Endothelial cell of umbilical vein (primary cell): Measurements from ENCODE around the gene ZHX3. TPM values are rescaled to one million over a fixed set of nuclear protein-coding genes. Genes with fewer than 3 reads are reported as not detected.
"Not testable (repeated sequence)": the region's sequence is repeated elsewhere in the genome, so short reads cannot be mapped to it uniquely, and the experiment has no call there.

Source experiments
- BruUV-seq: library from RNA; stranded (reverse); fragments of 400-500 nt; replicated peaks from 2 replicates; lab custom pipeline; 2021; lab: Mats Ljungman, UMichigan
- CTCF ChIA-PET: fragments of 300-600, 350-600 bp; sonication (Branson Sonifier 250); formaldehyde crosslinking; loops from one replicate; lab custom pipeline; 2021; ENCODE audit warnings: antibody characterized with exemption, inconsistent platforms; lab: Charles Lee
- POLR2A ChIA-PET: fragments of 300-600, 350-600 bp; sonication (Branson Sonifier 250); formaldehyde crosslinking; loops from one replicate; lab custom pipeline; 2021; ENCODE audit warnings: antibody characterized with exemption, inconsistent platforms; lab: Charles Lee
- DNase-seq: peaks from one replicate; pipeline ENCODE4 v3.0.0-alpha.2; 2011; ENCODE audit warnings: low read depth, low spot score
- FAIRE-seq: peaks from 2 replicates; lab custom pipeline; 2011; peaks lifted over from hg19 to GRCh38; lab: Jason Lieb, UNC
- H2AFZ ChIP-seq: 2 replicates; pipeline ENCODE4 v1.6.0; 2012; ENCODE audit warnings: low read depth, low read length, control low read depth, inconsistent platforms
- H3K27ac ChIP-seq: 2 replicates; pipeline ENCODE4 v1.5.1; 2011; ENCODE audit warnings: low read depth, mild to moderate bottlenecking, control low read depth, low read length, moderate library complexity; ENCODE audit not compliant: insufficient read depth
- H3K27me3 ChIP-seq, 2 experiments: 2 replicates each; pipeline versions ENCODE4 v1.6.0 to v1.6.1; 2011; ENCODE audit warnings: low read length in 2 of 2, mixed read lengths in 1 of 2; ENCODE audit not compliant: control insufficient read depth in 2 of 2, insufficient read depth in 2 of 2
- H3K36me3 ChIP-seq, 2 experiments: 2 replicates in 1 of 2; 3 replicates in 1 of 2; pipeline ENCODE4 v1.5.1; 2011; ENCODE audit warnings: low read length in 2 of 2, mild to moderate bottlenecking in 1 of 2, moderate library complexity in 1 of 2; ENCODE audit not compliant: control insufficient read depth in 2 of 2, insufficient read depth in 2 of 2; ENCODE audit errors: extremely low read depth in 1 of 2
- H3K4me1 ChIP-seq: 3 replicates; pipeline ENCODE4 v1.5.1; 2011; ENCODE audit warnings: mild to moderate bottlenecking, low read length; ENCODE audit not compliant: control insufficient read depth, insufficient read depth; ENCODE audit errors: extremely low read depth
- H3K4me2 ChIP-seq: 2 replicates; pipeline ENCODE4 v1.6.1; 2011; ENCODE audit warnings: low read length, control low read depth, mixed read lengths; ENCODE audit not compliant: insufficient read depth
- H3K4me3 ChIP-seq, 3 experiments: fragments of 200-600 bp in 1 of 3; sonication (generic), shearing (Covaris generic) in 1 of 3; replicated peaks in 1 of 3; 2 replicates each; pipeline ENCODE4 v1.5.1; 2011 to 2016; ENCODE audit warnings: control low read depth in 3 of 3, low read length in 3 of 3, mild to moderate bottlenecking in 2 of 3, inconsistent platforms in 1 of 3, low read depth in 1 of 3, moderate library complexity in 1 of 3; ENCODE audit not compliant: insufficient read depth in 1 of 3
- H3K79me2 ChIP-seq: 2 replicates; pipeline ENCODE4 v1.6.0; 2012; ENCODE audit warnings: low read length, inconsistent platforms; ENCODE audit not compliant: control insufficient read depth, insufficient read depth
- H3K9ac ChIP-seq: replicated peaks from 2 replicates; pipeline ENCODE3; 2011; ENCODE audit warnings: low read length, control low read depth; ENCODE audit not compliant: insufficient read depth; ENCODE audit errors: extremely low read depth
- H3K9me1 ChIP-seq: replicated peaks from 3 replicates; pipeline ENCODE4 v1.6.0; 2011; ENCODE audit warnings: mild to moderate bottlenecking, low read length; ENCODE audit not compliant: control insufficient read depth, insufficient read depth; ENCODE audit errors: extremely low read depth
- H3K9me3 ChIP-seq: replicated peaks from 2 replicates; pipeline ENCODE4 v1.5.1; 2012; ENCODE audit warnings: low read length, inconsistent platforms; ENCODE audit not compliant: control insufficient read depth, insufficient read depth
- H4K20me1 ChIP-seq: replicated peaks from 2 replicates; pipeline ENCODE3; 2011; ENCODE audit warnings: mild to moderate bottlenecking, low read length; ENCODE audit not compliant: control insufficient read depth, insufficient read depth; ENCODE audit errors: extremely low read depth
- CTCF ChIP-seq, 2 donors: IDR thresholded peaks; 1 replicate in 1 of 2; 2 replicates in 1 of 2; pipeline ENCODE4 v1.5.1; 2011; ENCODE audit warnings: low read length in 2 of 2, mild to moderate bottlenecking in 2 of 2, moderate library complexity in 2 of 2, control low read depth in 1 of 2, inconsistent platforms in 1 of 2, low read depth in 1 of 2; ENCODE audit not compliant: insufficient read depth in 1 of 2; ENCODE audit errors: extremely low read depth in 1 of 2
- EZH2 ChIP-seq: IDR thresholded peaks from 2 replicates; pipeline ENCODE4 v1.6.1; 2012; ENCODE audit warnings: borderline replicate concordance, low read depth, mild to moderate bottlenecking, moderate library complexity, low read length, inconsistent platforms; ENCODE audit not compliant: severe bottlenecking
- FOS ChIP-seq: IDR thresholded peaks from 2 replicates; pipeline ENCODE4 v1.6.1; 2011; ENCODE audit warnings: mild to moderate bottlenecking, low read length, moderate library complexity, borderline replicate concordance; ENCODE audit not compliant: insufficient read depth
- GATA2 ChIP-seq: IDR thresholded peaks from 2 replicates; pipeline ENCODE4 v1.7.0; 2011; ENCODE audit warnings: low read depth, mild to moderate bottlenecking, moderate library complexity, mixed read lengths, low read length; ENCODE audit not compliant: insufficient read length, insufficient read depth
- JUN ChIP-seq: IDR thresholded peaks from 2 replicates; pipeline ENCODE4 v1.6.1; 2011; ENCODE audit warnings: borderline replicate concordance, low read depth; ENCODE audit not compliant: insufficient read length, insufficient read depth
- MAX ChIP-seq: IDR thresholded peaks from 2 replicates; pipeline ENCODE4 v1.6.1; 2011; ENCODE audit not compliant: insufficient read depth, insufficient read length
- MYC ChIP-seq: IDR thresholded peaks from one replicate; pipeline ENCODE4 v1.6.1; 2011; ENCODE audit warnings: mild to moderate bottlenecking, low read depth, low read length
- POLR2A ChIP-seq: IDR thresholded peaks from 2 replicates; pipeline ENCODE4 v1.6.1; 2012; ENCODE audit warnings: low read depth, mild to moderate bottlenecking, control low read depth, low read length
- POLR2AphosphoS5 ChIP-seq: IDR thresholded peaks from 2 replicates; pipeline ENCODE4 v1.6.1; 2012; ENCODE audit warnings: low read depth, mild to moderate bottlenecking, control low read depth, low read length, moderate library complexity; ENCODE audit not compliant: insufficient read depth
- dilution Hi-C: fragments of 300-500 bp; cut with MboI; formaldehyde crosslinking; loops from one replicate; pipeline ENCODE4 v1.15.0; 2019; ENCODE audit warnings: low sequenced_read_pairs; ENCODE audit not compliant: extremely low pct_ligation_motif_present
- intact Hi-C: fragments of 100-400 bp; cut with micrococcal nuclease; formaldehyde crosslinking; loops from one replicate; pipeline ENCODE4 v1.10.0; 2022
- polyA plus RNA-seq, 4 experiments: library from polyadenylated mRNA; depleted of rRNA in 3 of 4; stranded (reverse) in 3 of 4; unstranded in 1 of 4; fragments of >200 nt; gene quantifications; 2 replicates each; pipeline versions ENCODE4 v1.2.1 to v1.2.3, GENCODE V29; 2011 to 2012; ENCODE audit warnings: missing spikeins in 1 of 4
- total RNA-seq: library from RNA; stranded (reverse); gene quantifications from 2 replicates; pipeline ENCODE4 v1.2.3, GENCODE V29; 2021

Gene ZHX3
- total and polyA plus RNA-seq, 2 donors (not counting 3 experiments of a cell fraction or from before 2014, with no cell fraction given), result 7.4 to 17.8 TPM

DNA sequence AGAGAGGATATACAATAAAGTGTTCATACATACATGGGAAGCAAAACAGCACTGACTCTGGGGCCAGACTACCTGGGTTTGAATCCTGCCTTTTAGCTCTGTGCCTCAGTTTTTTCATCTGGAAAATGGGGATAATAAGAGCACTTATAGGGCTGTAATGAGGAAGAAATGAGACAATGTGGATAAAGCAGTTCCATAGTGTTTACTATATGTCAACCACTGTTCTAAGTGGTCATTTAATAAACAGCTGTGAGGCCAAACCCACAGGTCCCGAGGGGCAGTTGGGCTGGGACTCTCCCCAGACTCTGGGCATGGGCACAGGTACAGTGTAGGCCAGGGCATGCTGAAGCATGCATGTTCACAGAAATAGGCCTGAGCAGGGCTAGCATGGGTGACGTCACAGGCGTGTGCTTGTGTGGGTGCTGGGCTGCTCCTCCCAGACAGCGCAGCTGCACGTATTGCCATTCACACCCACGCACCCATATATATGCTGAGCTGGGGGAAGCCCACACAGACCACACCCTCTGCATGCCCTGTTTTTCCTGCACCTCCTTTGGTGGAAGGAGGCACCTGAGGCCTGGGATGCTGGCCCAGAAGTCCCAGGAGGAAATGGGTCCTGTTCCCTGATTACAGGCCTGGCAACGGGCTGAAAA, 183.7 kb downstream of the ZHX3 start:
- DNase-seq, result no peak
- Histone ChIP-seq H3K4me1 (peaks cover 7% of the 10 kb centered on the region), H3K4me3 (no peak overlapping the region), H3K79me2 (peaks cover 13% of the 10 kb centered on the region), H3K27ac (no peak overlapping the region), H4K20me1 (no peaks in the 10 kb centered on the region), H3K9me3 (no peaks in the 10 kb centered on the region), H2AFZ (no peak overlapping the region), H3K9ac (no peak overlapping the region), H3K4me2 (no peak overlapping the region), H3K27me3 (no peaks in the 10 kb centered on the region), H3K9me1 (no peaks in the 10 kb centered on the region), H3K36me3 (no peaks in the 10 kb centered on the region)
- no peak for TF ChIP-seq MAX
- TF ChIP-seq POLR2AphosphoS5, result no peak
- no peak for TF ChIP-seq CTCF (IDR thresholded peaks at IDR 0.05; ENCODE audit: extremely low read depth in 1 of 2, insufficient read depth in 1 of 2, low read depth in 1 of 2, low read length in 2 of 2)
- no peak for TF ChIP-seq GATA2
- no peak for TF ChIP-seq POLR2A
- TF ChIP-seq FOS, result no peak
- TF ChIP-seq JUN, result no peak
- TF ChIP-seq EZH2, result no peak
- TF ChIP-seq MYC, result no peak
- BruUV-seq, result no TSS peak
- intact Hi-C loops, result loop anchor here (2.0 kb wide), 1 partner anchor 39 kb away; no protein-coding TSS in a partner anchor
- CTCF ChIA-PET, result interaction anchor here (0.7 to 5.9 kb wide), 13 partner anchors 12 to 284 kb away, joined by 3 to 126 read pairs (median 12); partner anchors contain the start of gene LPIN3
- dilution Hi-C loops, result no loop called here
- POLR2A ChIA-PET, result interaction anchor here (0.5 kb wide), 1 partner anchor 133 kb away, joined by 4 read pairs; no protein-coding TSS in a partner anchor
- no peak for FAIRE-seq

- H3K4me2 ChIP-seq, H3K36me3 ChIP-seq, H3K4me3 ChIP-seq, H3K9ac ChIP-seq, H4K20me1 ChIP-seq, H3K79me2 ChIP-seq, H3K27ac ChIP-seq, H2AFZ ChIP-seq, H3K9me1 ChIP-seq, POLR2A ChIA-PET, DNase-seq, dilution Hi-C loops, FAIRE-seq, H3K4me1 ChIP-seq, H3K27me3 ChIP-seq, intact Hi-C loops, H3K9me3 ChIP-seq, BruUV-seq: not testable (repeated sequence)
- CTCF ChIA-PET, result interaction anchor here (0.7 to 5.8 kb wide), 7 partner anchors 9 to 279 kb away, joined by 3 to 126 read pairs (median 4); partner anchors contain the start of gene LPIN3
These were observed 185.1 kb downstream of the ZHX3 start for GRCh38 chr20:41132388-41132775.
